C4-2B (cell line): Measurements from ENCODE around the gene BTBD9.

Experiments
- CTCF ChIP-seq: fragments of 450-650 bp; conservative IDR thresholded peaks from 2 replicates; pipeline ENCODE4 v1.5.1; 2017; ENCODE audit warnings: mild to moderate bottlenecking
- ZFX ChIP-seq: fragments of 450-650 bp; IDR thresholded peaks from 2 replicates; pipeline ENCODE4 v1.6.1; 2017

- no peak for TF ChIP-seq CTCF
- TF ChIP-seq ZFX: no peak
Measured at GRCh38 chr6:38316099-38316868, 323.4 kb downstream of the BTBD9 start.
